CD4-positive, alpha-beta T cell treated with Interleukin-6 for 4 hours (primary cell): ENCODE measurements around the gene NUSAP1.
A peak's percentile ranks its signal among the peaks of the same experiment; 100 is the strongest.
"Not testable (repeated sequence)": the region's sequence is repeated elsewhere in the genome, so short reads cannot be mapped to it uniquely, and the experiment has no call there.

Source experiments
- DNase-seq: peaks from one replicate; pipeline ENCODE4 v3.0.0-alpha.2; 2020; ENCODE audit warnings: mixed read lengths

The NUSAP1 gene

GRCh38 chr15:41332194-41333025 is at the start of gene NUSAP1, which contains the start of gene OIP5:
NUSAP1 (plus strand) TSS chr15:41332881; CDS start chr15:41332958, 77 bp downstream.
OIP5 (minus strand) TSS chr15:41332591; CDS start chr15:41332561, 30 bp downstream.
- peak; percentile 98 for DNase-seq

- DNase-seq: not testable (repeated sequence)
Measured at GRCh38 chr15:41282980-41283652, 49.6 kb upstream of the NUSAP1 start.

GRCh38 chr15:41283653-41284426 is 48.8 kb upstream of the NUSAP1 start:
- DNase-seq: peak; percentile 98

GRCh38 chr15:41284427-41285177 is 48.1 kb upstream of the NUSAP1 start:
- DNase-seq: peak; percentile 3

GRCh38 chr15:41285285-41285684 is 47.4 kb upstream of the NUSAP1 start:
- no peak for DNase-seq

GRCh38 chr15:41286665-41287333 is 45.9 kb upstream of the NUSAP1 start:
- DNase-seq: no peak

GRCh38 chr15:41288464-41288863 is 44.2 kb upstream of the NUSAP1 start:
- DNase-seq: no peak

- no peak for DNase-seq
Measured at GRCh38 chr15:41289953-41290352, 42.7 kb upstream of the NUSAP1 start.

- no peak for DNase-seq
Measured at GRCh38 chr15:41291065-41291631, 41.5 kb upstream of the NUSAP1 start.

- no peak for DNase-seq
Measured at GRCh38 chr15:41292521-41292920, 40.2 kb upstream of the NUSAP1 start.

- not testable (repeated sequence) for DNase-seq
Measured at GRCh38 chr15:41301139-41301538, 31.5 kb upstream of the NUSAP1 start.

- DNase-seq: no peak
Measured at GRCh38 chr15:41301587-41301986, 31.1 kb upstream of the NUSAP1 start.

- DNase-seq: no peak
Measured at GRCh38 chr15:41304149-41304770, 28.4 kb upstream of the NUSAP1 start.

GRCh38 chr15:41307679-41308078 is 25.0 kb upstream of the NUSAP1 start:
- DNase-seq: no peak

- no peak for DNase-seq
Measured at GRCh38 chr15:41309226-41309905, 23.3 kb upstream of the NUSAP1 start.

GRCh38 chr15:41320805-41321330 is 11.8 kb upstream of the NUSAP1 start:
- DNase-seq: not testable (repeated sequence)

- no peak for DNase-seq
Measured at GRCh38 chr15:41323611-41324010, 9.1 kb upstream of the NUSAP1 start.

- no peak for DNase-seq
Measured at GRCh38 chr15:41331281-41331680, 1.4 kb upstream of the NUSAP1 start.

GRCh38 chr15:41331833-41332193 is 868 bp upstream of the NUSAP1 start:
- no peak for DNase-seq

- no peak for DNase-seq
Measured at GRCh38 chr15:41333026-41333562, 413 bp downstream of the NUSAP1 start.
